GM12878 (cell line): Measurements from ENCODE around the gene GTF2IRD1. TPM values are rescaled to one million over a fixed set of nuclear protein-coding genes. Genes with fewer than 3 reads are reported as not detected.

Source experiments
- BACH1 ChIP-seq: fragments of 450-650 bp; IDR thresholded peaks from 2 replicates; pipeline ENCODE4 v1.6.1; 2017; ENCODE audit warnings: mild to moderate bottlenecking, borderline replicate concordance
- CHD1 ChIP-seq: IDR thresholded peaks from 2 replicates; pipeline ENCODE4 v1.6.1; 2012; ENCODE audit warnings: low read depth, low read length, improper control_type of control experiment
- DPF2 ChIP-seq: fragments of 450-650 bp; IDR thresholded peaks from 2 replicates; pipeline ENCODE4 v1.6.1; 2017; ENCODE audit warnings: mild to moderate bottlenecking
- E2F4 ChIP-seq: IDR thresholded peaks from 2 replicates; pipeline ENCODE4 v1.6.1; 2012; ENCODE audit warnings: low read depth, low read length, improper control_type of control experiment
- FOS ChIP-seq: IDR thresholded peaks from 3 replicates; pipeline ENCODE4 v1.6.1; 2011; ENCODE audit warnings: borderline replicate concordance; ENCODE audit not compliant: insufficient read length; ENCODE audit errors: extremely low read depth
- MTA2 ChIP-seq: fragments of 450-650 bp; IDR thresholded peaks from 2 replicates; pipeline ENCODE4 v1.6.1; 2016; ENCODE audit warnings: low read depth, mild to moderate bottlenecking, moderate library complexity
- NKRF ChIP-seq: fragments of 450-650 bp; conservative IDR thresholded peaks from 2 replicates; pipeline ENCODE4 v1.6.1; 2017; ENCODE audit warnings: mild to moderate bottlenecking, moderate library complexity
- PBX3 ChIP-seq: IDR thresholded peaks from 2 replicates; pipeline ENCODE4 v1.6.1; 2011; ENCODE audit warnings: mild to moderate bottlenecking, low read depth, low read length, moderate library complexity; ENCODE audit not compliant: insufficient replicate concordance
- polyA plus RNA-seq, 11 experiments: library from polyadenylated mRNA; depleted of rRNA in 4 of 11; unstranded in 6 of 11; stranded (reverse) in 5 of 11; fragments of >200 nt; fragmentation: Nextera tagmentation in 4 of 11; fragmentation: Illumina TruSeq in 1 of 11; extraction: Ambion mirVana in 4 of 11; extraction: Trizol in 1 of 11; gene quantifications; 1 replicate in 1 of 11; 2 replicates in 10 of 11; pipeline versions ENCODE4 v1.2.1 to v1.2.3, GENCODE V29; 2011 to 2016; ENCODE audit warnings: inconsistent platforms in 2 of 11, missing spikeins in 2 of 11, low read depth in 1 of 11
- total RNA-seq, 4 experiments: library from RNA; depleted of rRNA in 3 of 4; stranded (reverse); fragments of >200 nt in 3 of 4; fragmentation: Illumina TruSeq in 1 of 4; extraction: Trizol in 1 of 4; gene quantifications; 2 replicates each; pipeline versions ENCODE4 v1.2.1 to v1.2.3, GENCODE V29; 2013 to 2021

GTF2IRD1 gene
- total and polyA plus RNA-seq, 10 of the 15 experiments (the other 5 are each of a cell fraction or from before 2014, with no cell fraction given), result 0.48 to 3.0 (median 1.3) TPM

DNA sequence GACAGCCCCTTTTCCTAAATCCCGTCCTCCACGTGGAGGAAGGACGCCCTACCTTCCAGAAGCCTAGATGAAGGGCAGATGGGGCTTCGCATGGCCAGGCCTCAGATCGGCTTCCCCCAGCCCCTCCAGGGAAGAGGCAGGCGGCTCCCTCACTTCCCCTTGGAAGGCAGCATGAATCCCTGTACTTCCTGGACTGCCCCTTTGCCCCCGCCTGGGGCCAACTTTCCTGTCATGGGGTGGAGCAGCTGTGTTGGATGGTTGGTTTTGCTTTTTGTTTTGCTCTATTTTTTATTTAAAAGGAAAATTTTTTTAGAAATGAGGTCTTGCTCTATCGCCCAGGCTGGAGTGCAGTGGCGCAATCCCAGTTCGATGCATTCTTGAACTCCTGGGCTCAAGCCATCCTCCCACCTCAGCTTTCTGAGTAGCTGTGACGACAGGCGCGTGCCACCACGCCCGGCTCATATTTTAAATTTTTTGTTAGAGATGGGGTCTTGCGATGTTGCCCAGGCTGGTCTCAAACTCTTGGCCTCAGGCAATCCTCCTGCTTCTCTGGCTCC lies 27.2 kb downstream of the GTF2IRD1 start (continued):
- no peak for TF ChIP-seq PBX3
- no peak for TF ChIP-seq BACH1
- no peak for TF ChIP-seq CHD1
- TF ChIP-seq FOS, result no peak
- no peak for TF ChIP-seq NKRF
- TF ChIP-seq E2F4, result no peak
- no peak for TF ChIP-seq DPF2
- no peak for TF ChIP-seq MTA2
- TF ChIP-seq, all 136 proteins: peak for 0
